Cerebellar cortex (tissue), 1 donor: Measurements from ENCODE around the gene THRB.

Experiments used
- DNase-seq: peaks from one replicate; pipeline ENCODE4 v3.0.0-alpha.2; 2015; ENCODE audit warnings: low spot score

The THRB gene

DNA sequence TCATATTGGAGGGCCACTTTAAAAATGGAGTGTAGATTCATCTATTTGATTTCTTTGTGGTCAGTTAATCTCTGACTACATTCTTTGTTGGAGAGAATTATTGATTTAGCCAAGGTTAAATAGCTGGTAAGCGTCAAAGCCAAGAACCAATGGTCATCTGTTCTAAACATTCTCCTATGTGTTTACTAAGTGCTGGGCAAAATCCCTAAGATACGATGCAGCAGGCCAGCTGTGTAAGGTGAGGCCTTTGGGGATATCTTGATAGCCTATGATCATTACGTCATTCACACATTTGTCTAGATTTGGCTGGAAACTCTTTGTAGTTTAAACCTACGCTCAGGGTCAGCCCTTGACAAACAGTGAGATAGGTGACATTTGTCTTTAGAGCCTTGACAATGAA is 313.4 kb downstream of the THRB start:
- no peak for DNase-seq

DNA sequence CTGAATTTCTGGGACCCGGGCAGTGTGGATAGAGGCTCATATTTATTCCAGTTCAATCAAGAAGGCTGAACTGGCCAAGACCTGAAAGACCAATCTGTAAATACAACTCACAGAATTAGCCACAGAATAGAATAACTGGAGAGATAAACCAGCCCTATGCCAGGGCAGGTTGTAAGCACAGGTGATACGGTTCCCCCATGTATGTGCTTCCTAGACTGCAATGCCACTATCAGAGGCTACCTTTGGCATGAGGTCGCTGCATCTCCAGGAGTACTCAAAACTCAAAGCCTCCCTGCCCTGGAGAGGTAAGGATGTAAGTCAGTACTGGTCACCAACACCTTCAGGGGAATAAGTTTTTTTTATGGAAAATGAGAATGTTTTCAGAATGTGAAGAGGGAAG is 314.0 kb downstream of the THRB start:
- DNase-seq = no peak

DNA sequence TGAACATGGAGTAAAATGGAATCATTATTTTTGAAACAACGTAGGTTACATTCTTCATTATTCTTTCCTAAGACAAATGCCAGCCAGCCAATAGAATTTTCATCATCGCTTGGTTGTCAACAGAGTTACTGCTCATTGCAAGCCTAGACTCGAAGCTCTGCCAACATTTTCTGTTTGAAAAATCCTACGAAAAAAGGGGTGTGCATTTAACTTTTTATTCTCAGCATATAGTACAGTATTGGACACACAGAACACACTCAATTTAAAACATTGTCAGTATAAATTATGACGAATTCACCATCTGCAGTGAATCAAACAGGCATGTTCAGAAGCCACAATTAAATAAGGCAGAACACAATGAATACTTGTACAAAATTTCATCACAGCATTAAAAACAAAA is 317.4 kb downstream of the THRB start:
- DNase-seq = no peak

- DNase-seq = no peak
Measured at GRCh38 chr3:24174614-24175013, 320.0 kb downstream of the THRB start.

GRCh38 chr3:24168977-24169376 is 325.7 kb downstream of the THRB start:
- no peak for DNase-seq

- no peak for DNase-seq
Measured at GRCh38 chr3:24167429-24167828, 327.2 kb downstream of the THRB start.

DNA sequence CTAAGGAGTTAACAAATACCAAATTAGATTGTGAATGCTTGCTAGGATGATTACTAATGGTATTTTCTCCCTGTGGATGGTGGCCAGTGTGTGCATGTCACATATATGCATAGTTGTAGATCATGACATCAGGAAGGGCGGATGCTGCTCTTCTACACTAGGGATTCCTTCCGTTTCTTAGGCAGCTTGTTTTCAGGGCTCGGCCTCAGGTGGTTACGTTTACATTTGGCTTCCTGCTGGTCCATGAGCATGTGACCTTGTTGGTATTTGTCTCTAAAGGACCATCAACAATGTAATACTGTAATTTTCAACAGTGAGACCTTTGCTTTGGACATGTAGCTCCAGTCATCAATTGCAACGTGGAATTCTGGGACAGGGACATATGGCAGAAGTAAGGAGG is 328.1 kb downstream of the THRB start:
- DNase-seq = no peak

DNA sequence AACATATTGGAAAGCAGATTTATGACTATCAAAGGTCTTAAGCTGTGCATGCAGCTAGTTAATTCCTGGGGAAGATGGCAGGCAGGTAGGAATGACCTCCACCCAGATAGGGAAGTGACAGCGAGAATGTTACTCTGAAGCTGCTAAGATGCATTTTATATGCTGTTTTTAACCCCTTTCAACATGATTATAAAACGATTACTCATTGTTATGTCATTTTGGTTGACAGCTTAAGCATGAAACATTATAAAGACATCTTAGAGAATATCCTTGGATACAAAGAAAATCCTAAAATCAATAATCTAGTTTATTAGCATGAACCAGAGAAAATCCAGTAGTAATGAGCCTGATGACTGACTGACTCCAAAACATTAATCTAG is 329.1 kb downstream of the THRB start:
- DNase-seq = no peak

DNA sequence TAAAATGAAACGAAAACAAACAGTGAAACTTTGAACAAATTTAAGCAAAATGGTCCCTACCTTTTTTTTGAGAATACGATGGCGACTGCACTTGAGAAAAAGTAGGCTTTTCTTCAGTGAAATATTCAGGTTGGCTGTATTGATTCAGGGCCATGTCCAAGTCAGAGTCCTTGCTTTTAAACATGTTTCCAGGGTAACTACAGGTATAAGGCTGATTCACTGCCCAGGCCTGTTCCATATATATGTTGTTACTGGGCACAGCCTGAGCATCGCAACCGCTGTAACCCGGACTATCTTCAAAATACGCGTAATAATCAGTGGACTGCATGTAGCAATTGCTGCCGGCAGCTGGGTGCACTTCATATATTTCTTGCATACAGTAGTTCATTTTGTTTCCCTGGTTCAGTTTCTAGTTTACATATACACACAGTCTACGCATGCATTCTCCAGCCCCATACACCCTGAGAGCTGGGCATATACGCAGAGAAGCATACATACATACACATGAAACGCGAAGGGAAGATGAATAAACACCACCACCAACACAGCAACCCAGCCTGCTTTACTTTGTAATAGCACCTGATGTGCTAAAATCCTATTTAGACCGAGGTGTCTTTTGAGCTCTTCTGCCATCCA is 329.6 kb downstream of the THRB start:
- DNase-seq = no peak

GRCh38 chr3:24162929-24163328 is 331.7 kb downstream of the THRB start:
- no peak for DNase-seq

DNA sequence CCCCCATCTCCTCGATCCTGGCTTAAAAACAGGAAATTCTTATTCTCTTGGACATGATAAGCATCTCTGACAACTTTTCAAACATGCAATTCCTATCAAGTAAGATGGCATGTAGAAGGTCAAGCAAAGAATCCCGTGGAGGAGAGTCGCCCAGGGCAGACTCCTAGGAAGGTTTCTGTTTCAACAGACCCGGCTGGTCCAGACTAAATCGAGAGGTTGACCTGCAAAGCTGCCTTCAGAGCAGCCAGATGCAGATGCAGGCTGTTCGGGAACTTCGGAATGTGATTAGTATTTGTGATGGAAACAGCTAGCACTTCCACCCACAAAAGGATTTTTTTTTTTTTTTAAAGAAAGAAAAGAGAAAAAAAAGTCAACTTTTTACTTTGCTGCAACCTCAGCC is 332.8 kb downstream of the THRB start:
- no peak for DNase-seq

DNA sequence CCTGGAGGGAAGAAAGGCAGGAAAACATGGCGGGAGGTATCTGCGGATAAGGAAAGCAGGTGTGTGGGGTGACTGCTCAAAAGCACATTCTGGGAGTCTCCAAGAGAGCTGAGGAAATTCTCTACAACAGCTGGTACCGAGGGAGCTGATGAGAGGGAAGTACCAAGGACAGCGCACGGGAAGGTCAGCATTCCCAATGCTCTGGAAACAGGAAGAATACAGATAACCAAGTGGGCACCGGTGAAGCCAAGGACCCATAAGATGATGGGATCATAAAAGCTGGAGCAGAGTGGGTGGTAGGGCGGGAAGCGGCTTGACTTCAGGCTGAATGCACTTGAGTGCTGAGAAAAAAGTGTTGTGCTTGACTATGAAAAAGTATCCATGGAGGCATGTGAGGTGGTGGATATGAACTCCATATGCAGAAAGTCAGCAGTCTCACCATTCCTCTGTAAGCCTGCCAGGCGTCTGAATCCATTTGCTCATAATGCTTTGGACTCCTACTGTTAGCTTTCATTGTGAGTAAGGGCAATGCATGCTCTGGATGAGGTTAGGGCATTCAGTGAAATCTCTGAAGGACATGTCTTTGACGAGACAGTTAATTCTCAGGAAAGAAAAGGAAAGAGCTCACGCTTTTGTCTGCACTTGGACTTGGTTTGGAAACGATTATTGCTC is 334.1 kb downstream of the THRB start:
- DNase-seq = no peak

- no peak for DNase-seq
Measured at GRCh38 chr3:24158761-24159454, 335.7 kb downstream of the THRB start.

GRCh38 chr3:24157106-24157505 is 337.5 kb downstream of the THRB start:
- DNase-seq = no peak

DNA sequence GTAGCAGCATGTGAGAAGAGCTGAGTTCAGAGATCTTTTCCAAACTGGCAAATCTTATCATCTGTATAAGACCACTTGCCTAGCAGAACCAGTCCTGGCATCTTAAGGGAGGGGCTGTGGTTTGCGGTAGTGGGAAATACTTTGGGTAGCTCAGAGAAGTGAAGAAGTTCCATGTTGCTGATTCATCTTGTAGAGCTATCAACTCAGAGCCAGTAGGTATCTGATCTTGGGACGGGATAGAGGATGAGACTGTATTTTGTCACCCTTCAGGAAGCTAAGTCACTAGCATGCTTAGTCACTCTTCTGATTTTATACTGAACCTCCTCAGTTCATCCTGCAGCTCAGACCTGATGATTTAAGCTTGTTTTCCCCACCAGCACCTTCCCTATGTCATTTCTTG is 338.2 kb downstream of the THRB start:
- no peak for DNase-seq

GRCh38 chr3:24155276-24155675 is 339.4 kb downstream of the THRB start:
- DNase-seq = no peak

DNA sequence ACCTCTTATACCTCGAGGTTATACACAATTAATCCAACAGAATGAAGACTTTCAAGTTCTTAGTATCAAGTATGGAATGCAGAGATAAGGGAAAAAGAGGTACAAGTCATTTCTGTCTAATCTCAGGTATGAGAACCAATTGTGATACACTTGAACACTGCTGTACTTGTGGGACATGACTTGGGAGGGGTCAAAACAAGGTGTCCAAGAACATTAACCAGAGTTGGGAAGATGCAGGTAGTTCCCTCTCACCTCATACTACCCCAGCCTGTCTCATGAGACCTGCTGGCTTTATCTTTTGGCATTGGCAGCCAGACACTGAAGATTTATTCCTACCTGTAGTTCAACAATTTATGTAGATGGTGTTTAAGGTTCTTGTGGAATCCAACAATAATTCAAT is 339.9 kb downstream of the THRB start:
- no peak for DNase-seq

- DNase-seq = no peak
Measured at GRCh38 chr3:24154013-24154695, 340.5 kb downstream of the THRB start.

GRCh38 chr3:24151594-24151993 is 343.1 kb downstream of the THRB start:
- DNase-seq = no peak

- no peak for DNase-seq
Measured at GRCh38 chr3:24149032-24149431, 345.6 kb downstream of the THRB start.

DNA sequence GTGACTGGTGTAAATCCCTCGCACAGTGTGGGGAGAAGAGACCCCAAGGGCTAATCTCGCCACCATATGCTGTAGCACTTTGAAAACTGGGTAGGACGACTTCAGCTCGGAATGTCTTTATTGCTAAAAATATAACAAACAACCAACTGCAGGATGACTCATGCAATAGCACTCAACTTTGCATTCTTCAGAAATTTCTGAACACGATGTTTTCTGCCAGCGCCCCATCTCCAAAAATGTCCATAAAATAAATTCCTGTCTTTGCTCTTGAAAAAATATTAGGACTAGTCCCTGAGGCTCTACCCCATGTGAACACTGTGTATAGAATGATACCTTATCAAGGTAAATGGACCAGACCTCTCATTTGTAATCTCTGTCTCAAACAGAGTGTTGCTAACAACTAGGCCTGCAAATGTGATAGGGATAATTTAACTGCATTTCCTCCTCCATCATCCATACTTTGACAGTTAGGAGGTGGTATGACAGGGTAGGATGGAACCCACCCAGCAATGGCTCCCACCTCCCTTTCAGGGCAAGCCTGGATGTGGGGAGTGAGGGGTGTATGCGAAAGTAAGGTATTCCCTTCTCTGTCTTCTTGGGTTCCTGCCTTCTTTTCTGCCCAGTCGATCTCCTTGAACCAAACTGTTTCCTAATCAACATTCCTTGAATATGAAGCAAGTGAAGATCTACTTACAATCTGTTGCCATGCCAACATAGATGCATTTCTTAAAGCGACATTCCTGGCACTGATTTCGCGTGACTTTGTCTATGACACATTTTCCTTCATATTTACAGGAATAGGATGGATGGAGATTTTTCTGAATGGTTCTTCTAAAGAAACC is 348.4 kb downstream of the THRB start:
- no peak for DNase-seq

DNA sequence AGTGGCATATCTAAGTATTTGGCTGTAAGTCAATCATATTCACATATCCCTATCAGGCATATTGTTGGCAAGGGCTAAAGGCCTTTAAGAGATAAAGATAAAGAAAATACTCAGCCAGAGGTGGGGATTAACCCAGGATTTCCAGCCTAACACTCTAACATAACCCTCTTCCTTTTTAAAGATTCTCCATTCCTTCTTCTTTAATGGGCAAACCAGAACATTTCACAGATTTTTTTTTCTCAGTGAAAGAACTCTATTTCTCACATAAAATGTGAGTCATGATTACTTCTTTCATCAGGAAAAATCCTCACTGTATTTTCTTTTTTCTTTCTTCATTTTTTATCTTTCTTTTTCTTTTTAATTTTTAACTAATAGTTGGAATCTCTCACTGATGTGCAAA is 349.2 kb downstream of the THRB start:
- DNase-seq = no peak
